Measurements from ENCODE around the gene GAMT. TPM values are rescaled to one million over a fixed set of nuclear protein-coding genes. Genes with fewer than 3 reads are reported as not detected.
A peak's percentile ranks its signal among the peaks of the same experiment; 100 is the strongest.

Gene GAMT
- total and polyA plus RNA-seq, 3 experiments from 2014 or later, result 20.4 to 29.5 (median 29.0) TPM

DNA sequence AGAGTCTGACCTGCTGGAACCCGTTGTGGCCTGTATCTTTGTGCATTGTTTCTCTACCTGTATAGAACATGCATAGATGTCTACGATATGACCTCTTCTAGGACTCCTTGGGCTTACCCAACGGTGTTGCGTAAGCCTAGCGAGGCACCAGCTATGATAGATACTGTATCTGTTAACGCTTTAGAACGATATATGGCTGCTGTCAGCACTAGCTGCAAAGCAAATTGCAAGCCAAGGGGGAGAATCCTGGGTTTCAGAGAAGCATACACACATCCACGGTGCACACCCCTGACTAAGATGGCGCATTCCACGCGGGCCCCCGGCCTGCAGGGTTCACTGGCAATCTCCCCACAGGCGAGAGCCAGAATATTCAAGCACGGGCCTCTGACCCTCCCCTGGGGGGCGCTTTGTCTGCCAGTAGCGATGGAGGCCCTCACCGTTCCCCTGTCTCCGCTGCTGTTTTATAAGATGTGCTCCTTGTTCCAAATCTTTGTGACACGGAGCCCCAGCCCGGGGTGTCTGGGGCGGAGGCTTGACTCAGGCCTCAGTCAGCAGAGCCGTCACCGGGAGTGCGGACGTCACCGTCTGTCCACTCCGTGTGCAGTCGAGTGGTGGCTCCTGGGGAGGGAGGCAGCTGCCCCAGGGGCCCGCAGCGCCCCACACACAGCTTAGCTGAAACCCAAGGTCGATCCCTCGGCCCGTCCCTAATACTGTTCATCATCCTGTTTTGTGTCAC lies 23.9 kb upstream of the GAMT start:
- ChIA-PET POLR2A (no interaction called here), CTCF (no interaction called here)
- Mint-ChIP-seq H3K4me3 (no peak overlapping the region), H3K27me3 (peaks cover 0 to 2% of the 10 kb centered on the region in 2 donors), H3K4me1 (peaks cover 0 to 6% (median 3%) of the 10 kb centered on the region in 3 donors), H3K9me3 (no peaks in the 10 kb centered on the region), H3K36me3 (peaks cover 3 to 75% (median 7%) of the 10 kb centered on the region in 3 donors), H3K27ac (peak overlapping the region in 1 of 8 donors; percentile 21)
- no peak for DNase-seq
- no peak overlapping the region for H3K4me3 ChIP-seq (ENCODE audit: low read length)
- H3K27ac ChIP-seq (ENCODE audit: low read depth, low read length), result no peak overlapping the region
- H3K9me3 ChIP-seq (ENCODE audit: low read length), result no peaks in the 10 kb centered on the region
- no peaks in the 10 kb centered on the region for H3K4me1 ChIP-seq (ENCODE audit: insufficient read depth, low read length)
- no peaks in the 10 kb centered on the region for H3K27me3 ChIP-seq (ENCODE audit: insufficient read depth, low read length, poor library complexity, severe bottlenecking)
- peaks cover 47% of the 10 kb centered on the region for H3K36me3 ChIP-seq (ENCODE audit: insufficient read depth, low read length)

DNA sequence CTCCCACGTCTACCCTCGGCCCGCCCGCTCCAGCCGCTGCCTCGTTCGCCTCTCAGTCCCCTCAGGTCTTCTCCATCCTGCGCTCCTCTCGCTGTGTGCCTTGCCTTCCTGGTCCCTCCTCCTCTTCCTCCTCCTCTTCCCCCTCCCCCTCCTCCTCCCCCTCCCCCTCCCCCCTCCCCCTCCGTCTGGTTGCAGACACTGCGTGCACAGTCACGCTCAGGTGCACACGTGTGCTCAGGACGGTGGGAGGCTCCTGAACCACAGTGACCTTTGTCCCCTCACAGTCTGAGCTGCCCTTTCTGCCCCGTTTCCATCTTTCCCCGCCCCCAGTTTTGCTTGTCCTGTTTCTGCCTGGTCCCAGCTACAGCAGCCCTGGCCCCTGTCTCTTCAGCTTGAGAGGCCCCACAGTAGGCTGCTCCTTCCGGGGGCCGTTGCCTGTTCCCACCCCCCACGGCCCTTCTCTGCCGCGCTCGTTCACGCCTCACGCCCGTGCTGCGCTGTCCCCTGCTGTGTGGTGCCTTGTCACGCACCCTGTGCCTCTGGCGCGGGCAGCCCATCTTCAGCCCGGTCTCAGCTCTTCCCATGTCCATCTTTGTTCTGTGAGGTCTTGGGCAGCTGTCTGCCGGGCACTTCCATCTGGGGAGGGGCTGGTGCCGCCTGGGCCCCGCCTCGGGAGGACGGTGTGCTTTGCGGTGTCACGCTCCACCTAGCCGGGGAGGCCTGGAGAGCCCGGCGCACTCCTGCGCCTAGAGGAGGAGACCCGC lies 23.0 kb upstream of the GAMT start:
- peaks cover 0 to 2% of the 10 kb centered on the region in 2 donors for H3K27me3 Mint-ChIP-seq
- POLR2A ChIA-PET, result no interaction called here
- CTCF ChIA-PET, result no interaction called here
- Histone ChIP-seq H3K4me1 (ENCODE audit: insufficient read depth, low read length) (no peaks in the 10 kb centered on the region), H3K27me3 (ENCODE audit: insufficient read depth, low read length, poor library complexity, severe bottlenecking) (no peaks in the 10 kb centered on the region), H3K36me3 (ENCODE audit: insufficient read depth, low read length) (peaks cover 47% of the 10 kb centered on the region), H3K27ac (ENCODE audit: low read depth, low read length) (no peak overlapping the region), H3K9me3 (ENCODE audit: low read length) (no peaks in the 10 kb centered on the region), H3K4me3 (ENCODE audit: low read length) (no peak overlapping the region)
- H3K4me1 Mint-ChIP-seq, result peaks cover under 1 to 7% (median 6%) of the 10 kb centered on the region in 3 donors
- no peak overlapping the region for H3K4me3 Mint-ChIP-seq
- no peak for DNase-seq
- H3K9me3 Mint-ChIP-seq, result no peaks in the 10 kb centered on the region
- peaks cover 7 to 73% (median 10%) of the 10 kb centered on the region in 3 donors for H3K36me3 Mint-ChIP-seq
- no peak overlapping the region for H3K27ac Mint-ChIP-seq

DNA sequence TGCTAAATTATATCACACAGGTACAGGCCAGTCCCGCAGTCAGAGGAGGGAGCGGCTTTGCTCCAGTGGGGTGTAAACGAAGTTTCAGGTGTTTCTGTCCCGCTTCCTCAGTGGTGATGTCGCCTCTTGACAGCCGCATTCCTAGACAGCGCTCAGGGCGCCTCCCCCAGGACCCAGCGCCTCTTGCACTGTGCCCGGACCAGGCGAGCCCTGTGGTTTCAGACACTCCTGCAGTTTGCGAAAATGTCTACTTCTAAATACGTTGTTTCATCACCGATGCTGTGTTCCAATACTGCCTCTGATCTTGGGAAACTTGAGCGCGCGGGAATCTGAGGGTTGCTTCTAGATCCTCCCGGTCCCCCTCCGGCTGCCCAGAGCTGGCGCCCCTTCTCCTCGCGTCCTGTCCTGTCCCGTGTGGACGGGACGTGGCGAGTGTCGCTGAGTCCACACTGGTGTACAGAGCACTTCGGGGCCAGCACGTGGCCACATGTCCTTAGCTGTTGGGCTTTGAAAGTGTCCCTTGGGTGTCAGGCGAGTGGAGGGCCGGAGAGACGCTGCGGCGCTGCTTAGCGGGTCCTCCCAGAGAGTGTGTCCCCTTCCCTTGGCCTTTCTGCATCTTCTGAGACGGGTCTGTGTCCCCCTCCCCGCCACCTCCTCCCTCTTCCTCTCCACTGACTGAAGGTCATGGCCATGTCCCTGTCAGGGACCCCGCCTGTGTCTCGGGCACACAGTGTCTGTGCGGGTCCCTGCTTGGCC lies 22.3 kb upstream of the GAMT start:
- peaks cover 52% of the 10 kb centered on the region for H3K36me3 ChIP-seq (ENCODE audit: insufficient read depth, low read length)
- H3K9me3 ChIP-seq (ENCODE audit: low read length), result no peaks in the 10 kb centered on the region
- Mint-ChIP-seq H3K27me3 (peaks cover 0 to 2% of the 10 kb centered on the region in 2 donors), H3K9me3 (no peaks in the 10 kb centered on the region), H3K27ac (no peak overlapping the region), H3K4me1 (peaks cover 3 to 12% (median 6%) of the 10 kb centered on the region in 3 donors), H3K4me3 (no peak overlapping the region), H3K36me3 (peaks cover 8 to 81% (median 10%) of the 10 kb centered on the region in 3 donors)
- ChIA-PET CTCF (no interaction called here), POLR2A (no interaction called here)
- DNase-seq, result no peak
- H3K4me1 ChIP-seq (ENCODE audit: insufficient read depth, low read length), result no peaks in the 10 kb centered on the region
- H3K27ac ChIP-seq (ENCODE audit: low read depth, low read length), result no peak overlapping the region
- H3K4me3 ChIP-seq (ENCODE audit: low read length), result no peak overlapping the region
- no peaks in the 10 kb centered on the region for H3K27me3 ChIP-seq (ENCODE audit: insufficient read depth, low read length, poor library complexity, severe bottlenecking)

DNA sequence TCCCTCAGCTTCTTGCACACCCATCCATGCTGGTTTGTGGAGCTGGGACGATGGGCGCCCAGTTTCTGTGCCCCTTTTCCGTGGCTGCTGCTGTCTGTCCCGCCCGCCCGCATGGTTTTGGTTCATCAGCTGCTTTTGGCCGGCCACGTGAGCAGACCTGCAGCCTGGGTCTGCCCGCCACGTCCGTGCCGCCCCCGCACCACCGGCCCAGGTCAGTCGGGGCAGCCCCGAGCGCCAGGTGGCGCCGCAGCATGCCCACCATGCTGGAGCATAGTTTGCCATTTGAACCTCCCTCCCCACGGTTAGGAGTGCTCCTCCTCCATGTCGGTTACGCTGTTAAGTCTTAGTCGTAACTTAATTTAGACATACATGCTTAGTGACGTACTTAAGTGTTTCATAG lies 21.6 kb upstream of the GAMT start:
- H3K27me3 ChIP-seq (ENCODE audit: insufficient read depth, low read length, poor library complexity, severe bottlenecking), result no peaks in the 10 kb centered on the region
- H3K4me1 Mint-ChIP-seq, result peaks cover 5 to 19% (median 9%) of the 10 kb centered on the region in 3 donors
- H3K4me1 ChIP-seq (ENCODE audit: insufficient read depth, low read length), result no peaks in the 10 kb centered on the region
- no peak overlapping the region for H3K27ac Mint-ChIP-seq
- no peak overlapping the region for H3K4me3 Mint-ChIP-seq
- peaks cover 58% of the 10 kb centered on the region for H3K36me3 ChIP-seq (ENCODE audit: insufficient read depth, low read length)
- H3K9me3 ChIP-seq (ENCODE audit: low read length), result no peaks in the 10 kb centered on the region
- ChIA-PET CTCF (no interaction called here), POLR2A (no interaction called here)
- peaks cover 0 to 2% of the 10 kb centered on the region in 2 donors for H3K27me3 Mint-ChIP-seq
- peaks cover 8 to 83% (median 10%) of the 10 kb centered on the region in 3 donors for H3K36me3 Mint-ChIP-seq
- no peak overlapping the region for H3K27ac ChIP-seq (ENCODE audit: low read depth, low read length)
- DNase-seq, result no peak
- no peak overlapping the region for H3K4me3 ChIP-seq (ENCODE audit: low read length)
- no peaks in the 10 kb centered on the region for H3K9me3 Mint-ChIP-seq

DNA sequence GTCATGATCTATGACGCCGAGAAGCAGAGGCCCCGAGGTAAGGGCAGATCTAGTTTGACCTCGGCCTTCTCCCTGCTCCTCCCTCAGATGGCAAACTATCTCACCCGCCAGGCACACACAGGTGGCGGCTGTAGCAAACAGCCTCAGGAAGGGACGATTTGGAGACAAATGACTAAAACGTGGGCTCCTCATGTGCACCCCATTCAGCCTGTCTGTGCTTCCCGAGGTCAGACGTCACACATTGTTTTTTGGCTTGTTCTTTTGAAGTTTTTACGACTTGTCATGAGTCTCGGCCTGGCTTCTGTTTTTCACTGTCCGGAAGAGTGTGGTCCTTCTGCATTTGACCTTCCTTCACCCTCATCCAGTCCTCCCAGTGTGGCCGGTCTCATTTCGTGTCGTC lies 21.0 kb upstream of the GAMT start:
- Histone ChIP-seq H3K9me3 (ENCODE audit: low read length) (no peaks in the 10 kb centered on the region), H3K27me3 (ENCODE audit: insufficient read depth, low read length, poor library complexity, severe bottlenecking) (no peaks in the 10 kb centered on the region), H3K4me3 (ENCODE audit: low read length) (no peak overlapping the region), H3K36me3 (ENCODE audit: insufficient read depth, low read length) (peaks cover 62% of the 10 kb centered on the region), H3K4me1 (ENCODE audit: insufficient read depth, low read length) (no peaks in the 10 kb centered on the region), H3K27ac (ENCODE audit: low read depth, low read length) (no peak overlapping the region)
- H3K9me3 Mint-ChIP-seq, result no peaks in the 10 kb centered on the region
- H3K4me3 Mint-ChIP-seq, result peak overlapping the region in 1 of 7 donors; percentile 72
- peaks cover 8 to 25% (median 15%) of the 10 kb centered on the region in 3 donors for H3K4me1 Mint-ChIP-seq
- POLR2A ChIA-PET, result no interaction called here
- peaks cover 8 to 83% (median 11%) of the 10 kb centered on the region in 3 donors for H3K36me3 Mint-ChIP-seq
- no peak for DNase-seq
- H3K27ac Mint-ChIP-seq, result no peak overlapping the region
- CTCF ChIA-PET, result no interaction called here
- H3K27me3 Mint-ChIP-seq, result peaks cover 0 to 2% of the 10 kb centered on the region in 2 donors

DNA sequence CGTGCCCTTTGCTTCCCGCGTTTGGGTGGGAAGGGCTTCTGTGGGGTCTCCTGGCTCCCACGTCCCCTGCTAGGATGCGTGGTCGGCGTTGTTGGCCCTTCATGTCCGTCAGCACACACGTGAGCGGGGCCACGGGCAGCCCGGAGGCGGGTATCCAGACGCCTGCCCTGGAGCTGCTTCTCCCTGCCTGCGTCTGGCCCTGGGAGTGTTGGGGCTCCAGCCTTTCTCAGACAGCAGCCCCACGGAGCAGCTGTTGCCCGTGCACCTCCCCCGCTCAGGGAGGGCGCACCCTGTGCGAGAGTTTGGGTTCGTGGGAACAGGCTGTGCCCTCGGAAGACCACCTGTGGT lies 20.6 kb upstream of the GAMT start:
- Histone ChIP-seq H3K27ac (ENCODE audit: low read depth, low read length) (no peak overlapping the region), H3K27me3 (ENCODE audit: insufficient read depth, low read length, poor library complexity, severe bottlenecking) (no peaks in the 10 kb centered on the region), H3K4me3 (ENCODE audit: low read length) (no peak overlapping the region), H3K36me3 (ENCODE audit: insufficient read depth, low read length) (peaks cover 63% of the 10 kb centered on the region), H3K9me3 (ENCODE audit: low read length) (no peaks in the 10 kb centered on the region), H3K4me1 (ENCODE audit: insufficient read depth, low read length) (no peaks in the 10 kb centered on the region)
- no peak overlapping the region for H3K4me3 Mint-ChIP-seq
- DNase-seq, result no peak
- H3K4me1 Mint-ChIP-seq, result peaks cover 13 to 29% (median 18%) of the 10 kb centered on the region in 3 donors
- H3K36me3 Mint-ChIP-seq, result peaks cover 8 to 83% (median 11%) of the 10 kb centered on the region in 3 donors
- ChIA-PET POLR2A (interaction anchor here (0.9 kb wide), 1 partner anchor 438 kb away, joined by 3 read pairs; the partner anchor contains the start of gene WDR18), CTCF (no interaction called here)
- H3K9me3 Mint-ChIP-seq, result no peaks in the 10 kb centered on the region
- H3K27ac Mint-ChIP-seq, result no peak overlapping the region
- H3K27me3 Mint-ChIP-seq, result peaks cover 0 to 2% of the 10 kb centered on the region in 2 donors

DNA sequence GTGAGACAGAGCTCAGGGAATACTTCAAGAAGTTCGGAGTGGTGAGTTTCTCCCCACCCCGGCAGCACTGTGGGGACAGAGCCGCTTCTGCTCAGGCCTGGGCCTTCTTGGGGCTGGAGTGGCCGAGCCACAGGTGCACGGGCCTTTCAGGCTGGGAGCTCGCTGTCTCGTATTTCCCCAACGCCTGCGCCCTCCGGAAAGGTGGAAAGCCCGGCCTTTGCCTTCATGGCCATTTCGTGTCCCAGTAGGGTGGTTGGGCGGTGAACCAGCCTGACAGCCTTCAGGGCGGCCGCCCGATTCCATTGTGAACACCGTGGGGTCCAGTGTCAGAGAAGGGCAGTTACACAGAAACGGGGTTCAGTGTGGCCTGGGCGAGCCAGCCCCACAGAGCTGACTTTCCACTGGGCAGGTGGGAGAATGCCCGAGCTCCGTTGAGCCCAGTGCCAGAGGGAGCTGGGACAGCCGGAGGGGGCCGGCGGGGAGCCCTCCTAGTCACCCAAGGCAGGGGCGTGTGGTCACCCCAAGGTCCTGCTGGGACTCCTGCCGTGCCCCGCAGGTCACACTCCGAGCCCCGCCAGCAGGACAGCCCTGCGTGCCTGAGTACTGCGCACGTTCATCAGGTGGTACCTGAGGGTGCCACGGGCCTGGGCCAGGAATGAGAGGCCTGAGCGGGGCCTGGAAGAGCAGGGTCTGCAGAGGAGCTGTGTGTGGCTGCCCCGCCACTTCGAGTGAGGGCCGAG lies 20.0 kb upstream of the GAMT start:
- no peaks in the 10 kb centered on the region for H3K27me3 ChIP-seq (ENCODE audit: insufficient read depth, low read length, poor library complexity, severe bottlenecking)
- H3K27ac ChIP-seq (ENCODE audit: low read depth, low read length), result no peak overlapping the region
- H3K9me3 ChIP-seq (ENCODE audit: low read length), result no peaks in the 10 kb centered on the region
- Mint-ChIP-seq H3K27me3 (peaks cover 0 to 2% of the 10 kb centered on the region in 2 donors), H3K36me3 (peaks cover 8 to 83% (median 11%) of the 10 kb centered on the region in 3 donors), H3K27ac (peak overlapping the region in 1 of 8 donors; percentile 39), H3K4me1 (peaks cover 17 to 34% (median 24%) of the 10 kb centered on the region in 3 donors), H3K9me3 (no peaks in the 10 kb centered on the region), H3K4me3 (no peak overlapping the region)
- no peak for DNase-seq
- CTCF ChIA-PET, result no interaction called here
- H3K4me1 ChIP-seq (ENCODE audit: insufficient read depth, low read length), result peaks cover 2% of the 10 kb centered on the region
- H3K36me3 ChIP-seq (ENCODE audit: insufficient read depth, low read length), result peaks cover 59% of the 10 kb centered on the region
- POLR2A ChIA-PET, result interaction anchor here (0.6 to 0.9 kb wide), 2 partner anchors 13 to 437 kb away, joined by 3 read pairs; partner anchors contain the start of gene WDR18
- no peak overlapping the region for H3K4me3 ChIP-seq (ENCODE audit: low read length)

Data from CD8-positive, alpha-beta memory T cell (primary cell).